ENCODE results near the gene LRRC15.

LRRC15 gene

GRCh38 chr3:194379651-194380050 lies 10.1 kb upstream of the LRRC15 start:
- Histone ChIP-seq H3K4me1 (0 out of 2 replicates have a peak, but pooled peaks cover 4% of the 10 kb centered on the region), H3K36me3 (no peaks in the 10 kb centered on the region), H3K27me3 (no peaks in the 10 kb centered on the region), H3K9me3 (no peaks in the 10 kb centered on the region), H3K4me3 (ENCODE audit: low read depth, low read length) (no peak overlapping the region)
- TF ChIP-seq, protein P1, sequence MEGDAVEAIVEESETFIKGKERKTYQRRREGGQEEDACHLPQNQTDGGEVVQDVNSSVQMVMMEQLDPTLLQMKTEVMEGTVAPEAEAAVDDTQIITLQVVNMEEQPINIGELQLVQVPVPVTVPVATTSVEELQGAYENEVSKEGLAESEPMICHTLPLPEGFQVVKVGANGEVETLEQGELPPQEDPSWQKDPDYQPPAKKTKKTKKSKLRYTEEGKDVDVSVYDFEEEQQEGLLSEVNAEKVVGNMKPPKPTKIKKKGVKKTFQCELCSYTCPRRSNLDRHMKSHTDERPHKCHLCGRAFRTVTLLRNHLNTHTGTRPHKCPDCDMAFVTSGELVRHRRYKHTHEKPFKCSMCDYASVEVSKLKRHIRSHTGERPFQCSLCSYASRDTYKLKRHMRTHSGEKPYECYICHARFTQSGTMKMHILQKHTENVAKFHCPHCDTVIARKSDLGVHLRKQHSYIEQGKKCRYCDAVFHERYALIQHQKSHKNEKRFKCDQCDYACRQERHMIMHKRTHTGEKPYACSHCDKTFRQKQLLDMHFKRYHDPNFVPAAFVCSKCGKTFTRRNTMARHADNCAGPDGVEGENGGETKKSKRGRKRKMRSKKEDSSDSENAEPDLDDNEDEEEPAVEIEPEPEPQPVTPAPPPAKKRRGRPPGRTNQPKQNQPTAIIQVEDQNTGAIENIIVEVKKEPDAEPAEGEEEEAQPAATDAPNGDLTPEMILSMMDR (IDR thresholded peaks at IDR 0.05; ENCODE audit: low read depth, low read length): no peak
- DNase-seq: no peak

GRCh38 chr3:194379231-194379630 lies 9.7 kb upstream of the LRRC15 start:
- H3K9me3 ChIP-seq: no peaks in the 10 kb centered on the region
- 0 out of 2 replicates have a peak, but pooled peaks cover 4% of the 10 kb centered on the region for H3K4me1 ChIP-seq
- TF ChIP-seq, protein P1 (IDR thresholded peaks at IDR 0.05; ENCODE audit: low read depth, low read length): no peak
- H3K4me3 ChIP-seq (ENCODE audit: low read depth, low read length): no peak overlapping the region
- DNase-seq: no peak
- H3K36me3 ChIP-seq: no peaks in the 10 kb centered on the region
- no peaks in the 10 kb centered on the region for H3K27me3 ChIP-seq

DNA sequence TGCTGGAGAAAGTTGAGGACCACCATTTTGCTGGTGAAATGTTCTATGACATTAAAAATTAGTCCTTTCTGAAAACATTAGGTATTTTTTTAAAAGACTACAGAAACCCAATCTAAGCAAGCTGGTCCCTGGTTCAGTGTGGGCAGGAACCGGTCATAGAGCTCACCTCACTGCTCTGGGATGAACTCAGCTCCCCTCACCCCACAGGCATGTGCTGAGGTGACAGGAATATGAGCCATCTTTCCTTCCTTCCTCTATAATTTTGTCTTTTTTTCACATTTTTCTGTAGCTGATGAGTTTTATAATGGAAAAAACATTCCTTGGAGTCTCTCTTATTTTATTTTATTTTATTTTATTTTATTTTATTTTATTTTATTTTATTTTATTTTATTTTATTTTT lies 8.2 kb upstream of the LRRC15 start:
- Histone ChIP-seq H3K4me1 (0 out of 2 replicates have a peak, but pooled peaks cover 4% of the 10 kb centered on the region), H3K4me3 (ENCODE audit: low read depth, low read length) (no peak overlapping the region), H3K36me3 (no peaks in the 10 kb centered on the region), H3K27me3 (no peaks in the 10 kb centered on the region), H3K9me3 (no peaks in the 10 kb centered on the region)
- TF ChIP-seq, protein P1 (IDR thresholded peaks at IDR 0.05; ENCODE audit: low read depth, low read length): no peak
- no peak for DNase-seq

- TF ChIP-seq, protein P1 (IDR thresholded peaks at IDR 0.05; ENCODE audit: low read depth, low read length): no peak
- Histone ChIP-seq H3K4me3 (ENCODE audit: low read depth, low read length) (no peak overlapping the region), H3K4me1 (0 out of 2 replicates have a peak, but pooled peaks cover 1% of the 10 kb centered on the region), H3K9me3 (no peaks in the 10 kb centered on the region), H3K36me3 (no peaks in the 10 kb centered on the region), H3K27me3 (no peaks in the 10 kb centered on the region)
- DNase-seq: no peak
These were observed 6.7 kb upstream of the LRRC15 start for GRCh38 chr3:194376241-194376560.

GRCh38 chr3:194375473-194376240 lies 6.1 kb upstream of the LRRC15 start:
- DNase-seq: no peak
- TF ChIP-seq, protein P1 (IDR thresholded peaks at IDR 0.05; ENCODE audit: low read depth, low read length): no peak
- Histone ChIP-seq H3K4me3 (ENCODE audit: low read depth, low read length) (no peak overlapping the region), H3K4me1 (no peaks in the 10 kb centered on the region), H3K36me3 (no peaks in the 10 kb centered on the region), H3K9me3 (no peaks in the 10 kb centered on the region), H3K27me3 (no peaks in the 10 kb centered on the region)

GRCh38 chr3:194374935-194375334 lies 5.4 kb upstream of the LRRC15 start:
- no peak overlapping the region for H3K4me3 ChIP-seq (ENCODE audit: low read depth, low read length)
- H3K9me3 ChIP-seq: no peaks in the 10 kb centered on the region
- TF ChIP-seq, protein P1 (IDR thresholded peaks at IDR 0.05; ENCODE audit: low read depth, low read length): no peak
- DNase-seq: no peak
- no peaks in the 10 kb centered on the region for H3K27me3 ChIP-seq
- no peaks in the 10 kb centered on the region for H3K36me3 ChIP-seq
- H3K4me1 ChIP-seq: no peaks in the 10 kb centered on the region
